HFF-Myc (cell line): ENCODE measurements around the gene PCSK4.
"Not testable (repeated sequence)": the region's sequence is repeated elsewhere in the genome, so short reads cannot be mapped to it uniquely, and the experiment has no call there.

Source experiments
- DNase-seq: peaks from one replicate; pipeline ENCODE4 v3.0.0-alpha.2; 2011; ENCODE audit warnings: low read depth; ENCODE audit errors: extremely low read depth
- H3K4me3 ChIP-seq: replicated peaks from 2 replicates; pipeline ENCODE4 v1.5.1; 2011; ENCODE audit warnings: low read depth, mild to moderate bottlenecking, control low read depth, low read length
- CTCF ChIP-seq: IDR thresholded peaks from 2 replicates; pipeline ENCODE4 v1.5.1; 2012; ENCODE audit warnings: mild to moderate bottlenecking, low read depth, low read length, control low read depth; ENCODE audit errors: missing control alignments

PCSK4 gene

GRCh38 chr19:1483131-1483978 is 6.8 kb downstream of the PCSK4 start:
- TF ChIP-seq CTCF = no peak
- no peak overlapping the region for H3K4me3 ChIP-seq
- no peak for DNase-seq

- no peak overlapping the region for H3K4me3 ChIP-seq
- TF ChIP-seq CTCF = no peak
- no peak for DNase-seq
These were observed 7.6 kb downstream of the PCSK4 start for GRCh38 chr19:1482361-1483130.

GRCh38 chr19:1481893-1482360 is 8.2 kb downstream of the PCSK4 start:
- DNase-seq = no peak
- no peak overlapping the region for H3K4me3 ChIP-seq
- TF ChIP-seq CTCF = no peak

GRCh38 chr19:1481224-1481892 is 8.8 kb downstream of the PCSK4 start:
- no peak for TF ChIP-seq CTCF
- DNase-seq = no peak

GRCh38 chr19:1478934-1479707 is 11.0 kb downstream of the PCSK4 start, which contains the start of gene C19orf25:
TSS of gene C19orf25 (minus strand) at chr19:1479215. CDS start at chr19:1478903, 312 bp downstream.
- peak; percentile 68 for DNase-seq
- no peak for TF ChIP-seq CTCF
- peak within 1 kb of the TSS; percentile 84 for H3K4me3 ChIP-seq

More at GRCh38 chr19:1481224-1481892, 8.8 kb downstream of the PCSK4 start:
- no peak overlapping the region for H3K4me3 ChIP-seq

GRCh38 chr19:1477056-1477455 is 13.1 kb downstream of the PCSK4 start:
- not testable (repeated sequence) for DNase-seq, H3K4me3 ChIP-seq
